Measurements from ENCODE around the gene UBA7.
"Not testable (repeated sequence)": the region's sequence is repeated elsewhere in the genome, so short reads cannot be mapped to it uniquely, and the experiment has no call there.

The UBA7 gene

DNA sequence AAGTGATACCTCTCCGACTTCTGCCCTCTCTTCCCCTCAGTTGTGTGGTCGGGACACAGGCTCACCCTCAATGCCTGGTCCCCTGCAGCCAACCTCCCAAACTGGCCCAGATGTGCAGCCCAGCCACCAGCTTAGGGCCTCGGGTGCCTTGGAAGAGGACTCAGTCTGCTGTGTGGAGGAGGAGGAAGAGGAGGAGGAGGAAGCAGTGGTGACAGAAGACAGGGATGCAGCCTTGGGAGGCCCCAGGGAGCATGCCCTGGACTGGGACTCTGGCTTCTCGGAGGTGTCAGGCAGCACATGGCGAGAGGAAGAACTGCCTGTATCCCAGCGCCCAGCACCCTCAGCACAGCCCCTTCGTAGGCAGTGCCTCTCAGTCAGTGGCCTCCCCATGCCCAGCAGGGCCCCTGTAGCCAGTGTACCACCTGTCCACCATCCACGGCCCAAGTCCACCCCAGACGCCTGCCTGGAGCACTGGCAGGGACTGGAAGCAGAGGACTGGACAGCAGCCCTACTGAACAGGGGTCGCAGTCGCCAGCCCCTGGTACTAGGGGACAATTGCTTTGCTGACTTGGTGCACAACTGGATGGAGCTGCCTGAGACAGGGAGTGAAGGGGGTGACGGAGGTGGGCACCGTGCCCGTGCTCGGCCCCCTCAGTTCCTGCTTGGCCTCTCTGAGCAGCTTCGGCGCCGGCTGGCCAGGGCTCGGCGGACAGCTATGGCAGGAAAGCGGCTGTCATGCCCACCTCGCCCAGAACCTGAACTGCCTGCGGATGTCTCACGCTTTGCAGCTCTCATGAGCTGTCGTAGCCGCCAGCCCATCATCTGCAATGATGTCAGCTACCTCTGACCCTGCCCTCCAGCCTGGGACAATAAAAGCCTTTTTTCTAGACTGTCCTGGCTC, 9.4 kb downstream of the UBA7 start:
- no peak for DNase-seq

GRCh38 chr3:49803465-49804140, 10.2 kb downstream of the UBA7 start:
- peak; percentile 78 for DNase-seq

- peak; percentile 95 for DNase-seq
Measured at GRCh38 chr3:49802719-49803464, 10.9 kb downstream of the UBA7 start, which contains the start of gene INKA1. Gene INKA1 (plus strand): TSS chr3:49803261. CDS start chr3:49803393, 132 bp downstream.

- DNase-seq, result no peak
Measured at GRCh38 chr3:49801160-49801559, 12.6 kb downstream of the UBA7 start.

GRCh38 chr3:49799761-49800160, 14.0 kb downstream of the UBA7 start, which contains the start of gene CDHR4:
Gene CDHR4 (minus strand): TSS chr3:49799873. CDS start chr3:49799812, 61 bp downstream.
- no peak for DNase-seq

- no peak for DNase-seq
Measured at GRCh38 chr3:49799105-49799504, 14.6 kb downstream of the UBA7 start.

GRCh38 chr3:49794926-49795905, 18.5 kb downstream of the UBA7 start:
- DNase-seq, result no peak

GRCh38 chr3:49794431-49794830, 19.3 kb downstream of the UBA7 start:
- no peak for DNase-seq

GRCh38 chr3:49793486-49794085, 20.2 kb downstream of the UBA7 start:
- peak; percentile 50 for DNase-seq

DNA sequence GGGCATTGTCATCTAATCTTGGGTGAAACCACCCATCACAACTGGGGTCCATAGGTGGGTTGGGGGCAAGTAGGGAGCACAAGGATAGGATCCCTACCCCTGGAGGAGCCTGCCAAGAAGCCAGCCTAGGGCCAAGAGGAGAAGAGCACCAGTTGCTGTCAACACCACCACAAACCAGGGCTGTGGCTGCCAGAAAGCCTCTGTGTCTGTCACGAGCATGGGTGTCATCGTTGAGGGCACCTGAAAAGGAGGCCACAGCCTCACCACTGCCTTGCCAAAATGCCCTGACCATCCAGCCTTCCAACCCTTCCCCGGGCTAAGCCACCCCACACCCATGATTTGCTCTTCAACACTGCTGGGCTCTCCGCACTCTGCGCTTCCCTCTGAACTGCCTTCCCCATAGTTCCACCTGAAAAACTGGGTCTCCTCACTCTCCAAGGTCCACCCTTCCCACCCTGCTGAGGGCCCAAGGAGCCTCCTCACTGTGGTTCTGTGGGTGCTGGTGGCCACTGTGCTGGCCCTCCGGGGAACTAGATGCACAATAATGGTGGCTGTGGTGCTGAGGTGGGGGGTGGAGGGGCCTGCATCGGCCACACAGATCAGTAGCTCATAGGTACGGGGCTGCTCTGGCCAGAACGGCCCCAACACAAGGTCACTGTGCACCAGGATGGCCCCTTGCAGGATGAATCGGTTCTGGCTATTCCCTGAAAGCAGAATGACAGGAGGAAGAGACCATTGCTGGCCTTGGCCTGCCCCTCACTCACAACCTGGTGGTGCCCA, 21.2 kb downstream of the UBA7 start:
- peak; percentile 50 for DNase-seq

GRCh38 chr3:49791571-49791970, 22.2 kb downstream of the UBA7 start:
- peak; percentile 39 for DNase-seq

GRCh38 chr3:49790626-49791411, 22.9 kb downstream of the UBA7 start:
- peak; percentile 56 for DNase-seq

- no peak for DNase-seq
Measured at GRCh38 chr3:49788056-49788455, 25.7 kb downstream of the UBA7 start.

DNA sequence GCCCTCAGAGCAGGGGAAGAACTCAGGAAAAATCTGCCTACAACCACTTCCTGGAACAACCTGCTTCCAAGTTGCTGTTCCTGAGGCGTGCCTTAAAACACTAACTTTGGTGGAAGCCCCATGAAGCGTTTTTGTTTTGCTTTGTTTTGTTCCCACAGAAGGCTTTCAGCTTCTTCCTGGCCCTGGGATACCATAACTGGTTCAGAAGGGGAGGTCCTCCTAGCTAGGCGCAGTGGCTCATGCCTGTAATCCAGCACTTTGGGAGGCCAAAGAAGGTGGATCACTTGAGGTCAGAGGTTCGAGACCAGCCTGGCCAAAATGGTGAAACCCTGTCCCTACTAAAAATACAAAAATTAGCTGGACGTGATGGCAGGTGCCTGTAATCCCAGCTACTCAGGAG, 26.2 kb downstream of the UBA7 start:
- no peak for DNase-seq

DNA sequence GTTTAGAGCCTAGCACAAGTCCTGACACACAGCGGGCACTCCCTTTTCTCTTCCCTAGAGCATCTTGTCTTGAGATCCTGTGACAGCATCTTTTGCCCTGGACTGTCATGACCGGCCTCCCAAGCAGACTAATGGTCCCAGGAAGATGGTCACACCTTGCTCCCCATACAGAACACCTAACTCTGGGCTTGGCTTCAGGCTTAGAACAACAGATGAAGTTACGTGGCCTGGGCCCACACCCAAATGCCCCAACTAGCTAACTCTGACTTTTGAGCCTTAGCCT, 26.6 kb downstream of the UBA7 start:
- DNase-seq, result no peak

DNA sequence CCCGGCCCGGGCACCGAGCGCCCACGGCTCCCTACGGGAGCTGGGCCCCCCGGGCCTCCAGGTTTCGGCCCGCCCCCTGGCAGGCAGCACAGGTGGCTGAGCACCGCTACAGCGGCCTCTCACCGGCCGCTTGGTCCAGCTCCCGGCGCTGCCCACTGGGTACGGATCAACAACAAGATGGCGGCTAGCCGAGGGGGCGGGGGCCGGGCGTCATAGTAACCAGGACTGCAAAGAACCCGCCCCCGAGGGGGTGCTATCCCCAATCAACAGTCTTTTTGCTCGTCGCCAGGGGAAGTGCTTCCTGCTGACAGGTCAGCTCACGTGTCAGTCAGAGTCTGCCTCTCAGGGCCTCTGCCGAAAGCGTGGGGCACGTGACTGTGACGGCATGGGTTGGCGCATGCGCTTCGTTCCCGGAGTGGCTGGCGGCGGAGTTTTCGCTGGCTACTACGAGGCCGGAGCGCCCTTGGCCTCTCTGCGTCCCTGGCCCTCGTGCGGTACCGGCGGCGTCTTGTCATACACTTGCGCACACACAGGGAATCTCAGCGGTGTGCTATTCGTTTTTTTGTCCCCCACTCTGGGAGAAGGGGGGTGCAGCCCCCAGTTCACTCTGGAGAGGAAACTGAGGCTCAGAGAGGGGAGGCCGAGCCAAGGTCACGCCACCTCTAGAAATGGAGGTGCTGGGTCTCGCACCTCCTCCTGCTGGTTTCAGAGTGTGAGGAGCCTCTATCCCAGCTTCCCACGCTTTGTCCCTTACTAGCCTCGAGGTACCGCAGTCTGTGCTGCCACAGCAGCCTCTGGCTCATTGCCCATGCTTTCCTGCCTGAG, 27.2 kb downstream of the UBA7 start, which contains the start of gene IP6K1:
Gene IP6K1, minus strand, starts transcription at position 186 of the 825 bp plus-strand sequence. CDS start 38,502 bp downstream, outside the sequence.
- DNase-seq, result peak; percentile 100

GRCh38 chr3:49785565-49786356, 28.0 kb downstream of the UBA7 start:
- DNase-seq, result no peak

- not testable (repeated sequence) for DNase-seq
Measured at GRCh38 chr3:49782277-49782676, 31.5 kb downstream of the UBA7 start.
